ENCODE results near the gene BCAT1.

GRCh38 chr12:24904871-24905270, 44.0 kb downstream of the BCAT1 start:
- TF ChIP-seq CTCF (IDR thresholded peaks at IDR 0.05) (no peak), REST (IDR thresholded peaks at IDR 0.05; ENCODE audit: insufficient read depth in 1 of 2, low read depth in 2 of 2, low read length in 1 of 2) (no peak), TCF7L2 (IDR thresholded peaks at IDR 0.05; ENCODE audit: low read depth, low read length) (no peak)
